HepG2 (cell line): ENCODE measurements around the gene TAT. TPM values are rescaled to one million over a fixed set of nuclear protein-coding genes. Genes with fewer than 3 reads are reported as not detected.

Experiments
- HOXA5 ChIP-seq: sonication (generic); formaldehyde crosslinking; IDR thresholded peaks from 2 replicates; pipeline ENCODE4 v1.4.0; 2020; ENCODE audit warnings: missing genetic modification reagents
- PHF20 ChIP-seq: sonication (generic); formaldehyde crosslinking; IDR thresholded peaks from 2 replicates; pipeline ENCODE4 v1.5.0; 2020; ENCODE audit warnings: mild to moderate bottlenecking, missing genetic modification reagents
- SP4 ChIP-seq: sonication (generic); formaldehyde crosslinking; IDR thresholded peaks from 2 replicates; pipeline ENCODE4 v1.8.1; 2023; ENCODE audit warnings: mild to moderate bottlenecking, missing genetic modification reagents
- ZNF501 ChIP-seq: sonication (generic); formaldehyde crosslinking; IDR thresholded peaks from 2 replicates; pipeline ENCODE4 v1.5.1; 2020; ENCODE audit warnings: mild to moderate bottlenecking, moderate library complexity, missing genetic modification reagents
- ZNF607 ChIP-seq: sonication (generic); formaldehyde crosslinking; IDR thresholded peaks from 2 replicates; pipeline ENCODE4 v1.5.1; 2020; ENCODE audit warnings: missing genetic modification reagents, mild to moderate bottlenecking, borderline replicate concordance
- ZNF746 ChIP-seq: sonication (generic); formaldehyde crosslinking; IDR thresholded peaks from 2 replicates; pipeline ENCODE4 v1.8.0; 2022; ENCODE audit warnings: mild to moderate bottlenecking, missing genetic modification reagents
- ZNF768 ChIP-seq: sonication (generic); formaldehyde crosslinking; IDR thresholded peaks from 2 replicates; pipeline ENCODE4 v1.4.0; 2020; ENCODE audit warnings: missing genetic modification reagents
- ZNF788 ChIP-seq: sonication (generic); formaldehyde crosslinking; IDR thresholded peaks from 2 replicates; pipeline ENCODE4 v1.5.0; 2020; ENCODE audit warnings: mild to moderate bottlenecking, missing genetic modification reagents, borderline replicate concordance
- polyA plus RNA-seq, 8 experiments: library from polyadenylated mRNA; depleted of rRNA in 3 of 8; stranded (reverse) in 7 of 8; unstranded in 1 of 8; fragments of >200 nt; fragmentation: Illumina TruSeq in 4 of 8; extraction: Trizol in 4 of 8; gene quantifications; 2 replicates each; pipeline versions ENCODE4 v1.2.1 to v1.2.3, GENCODE V29; 2011 to 2016; ENCODE audit warnings: low read depth in 4 of 8, missing spikeins in 1 of 8, mixed read lengths in 1 of 8; ENCODE audit not compliant: insufficient read depth in 1 of 8
- total RNA-seq, 5 experiments: library from RNA; depleted of rRNA; stranded (reverse); fragments of >200 nt; fragmentation: Illumina TruSeq; extraction: Trizol; gene quantifications; 2 replicates each; pipeline ENCODE4 v1.2.3, GENCODE V29; 2016; ENCODE audit warnings: low read depth in 1 of 5
- TF ChIP-seq, protein P1 (sequence below): sonication (generic); formaldehyde crosslinking; IDR thresholded peaks from 2 replicates; pipeline ENCODE4 v1.4.0; 2020; ENCODE audit warnings: missing genetic modification reagents
- TF ChIP-seq, protein P2 (sequence below): IDR thresholded peaks from 2 replicates; pipeline ENCODE4 v1.6.1; 2016; ENCODE audit warnings: missing compliant biosample characterization, missing genetic modification reagents, borderline replicate concordance
- TF ChIP-seq, protein P3 (sequence below), 2 experiments: sonication (generic) in 1 of 2; formaldehyde crosslinking in 1 of 2; IDR thresholded peaks; 2 replicates each; pipeline versions ENCODE4 v1.4.0 to v1.6.1; 2016 to 2020; ENCODE audit warnings: borderline replicate concordance in 1 of 2, low read depth in 1 of 2, mild to moderate bottlenecking in 1 of 2, missing genetic modification reagents in 1 of 2
- TF ChIP-seq, protein P4 (sequence below): sonication (generic); formaldehyde crosslinking; IDR thresholded peaks from 2 replicates; pipeline ENCODE4 v1.9.0; 2021; ENCODE audit warnings: missing genetic modification reagents, mild to moderate bottlenecking, borderline replicate concordance

Gene TAT
- total and polyA plus RNA-seq, 2 of the 13 experiments (the other 11 are each of a cell fraction or from before 2014, with no cell fraction given), result 1.6 to 5.8 TPM

DNA sequence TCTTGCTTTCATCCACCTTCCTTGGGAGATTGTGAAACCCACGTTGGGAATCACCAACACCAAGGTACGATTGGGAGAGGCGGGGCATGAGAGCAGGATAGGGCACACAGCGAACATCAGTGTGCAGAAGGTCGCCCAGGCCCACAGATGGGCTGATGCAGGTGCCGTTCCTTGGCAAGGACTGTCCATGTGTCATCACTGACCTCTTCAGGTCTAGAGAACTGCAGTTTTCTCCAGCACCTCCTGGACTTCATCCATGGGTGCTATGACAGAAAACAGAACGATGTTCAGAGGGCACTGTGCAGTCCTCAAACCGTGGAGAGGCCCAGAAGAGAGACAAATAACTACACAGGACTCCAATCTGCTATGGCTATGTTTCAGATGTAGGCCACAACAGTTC, 23.9 kb upstream of the TAT start (continued):
- TF ChIP-seq, protein P1, sequence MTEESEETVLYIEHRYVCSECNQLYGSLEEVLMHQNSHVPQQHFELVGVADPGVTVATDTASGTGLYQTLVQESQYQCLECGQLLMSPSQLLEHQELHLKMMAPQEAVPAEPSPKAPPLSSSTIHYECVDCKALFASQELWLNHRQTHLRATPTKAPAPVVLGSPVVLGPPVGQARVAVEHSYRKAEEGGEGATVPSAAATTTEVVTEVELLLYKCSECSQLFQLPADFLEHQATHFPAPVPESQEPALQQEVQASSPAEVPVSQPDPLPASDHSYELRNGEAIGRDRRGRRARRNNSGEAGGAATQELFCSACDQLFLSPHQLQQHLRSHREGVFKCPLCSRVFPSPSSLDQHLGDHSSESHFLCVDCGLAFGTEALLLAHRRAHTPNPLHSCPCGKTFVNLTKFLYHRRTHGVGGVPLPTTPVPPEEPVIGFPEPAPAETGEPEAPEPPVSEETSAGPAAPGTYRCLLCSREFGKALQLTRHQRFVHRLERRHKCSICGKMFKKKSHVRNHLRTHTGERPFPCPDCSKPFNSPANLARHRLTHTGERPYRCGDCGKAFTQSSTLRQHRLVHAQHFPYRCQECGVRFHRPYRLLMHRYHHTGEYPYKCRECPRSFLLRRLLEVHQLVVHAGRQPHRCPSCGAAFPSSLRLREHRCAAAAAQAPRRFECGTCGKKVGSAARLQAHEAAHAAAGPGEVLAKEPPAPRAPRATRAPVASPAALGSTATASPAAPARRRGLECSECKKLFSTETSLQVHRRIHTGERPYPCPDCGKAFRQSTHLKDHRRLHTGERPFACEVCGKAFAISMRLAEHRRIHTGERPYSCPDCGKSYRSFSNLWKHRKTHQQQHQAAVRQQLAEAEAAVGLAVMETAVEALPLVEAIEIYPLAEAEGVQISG (CRISPR knock-in tag), result peak; percentile 49; the same call in 1 of the 2 replicates
- TF ChIP-seq ZNF746 (CRISPR knock-in tag) (no peak), ZNF501 (CRISPR knock-in tag) (peak; percentile 70; the same call in 1 of the 2 replicates), ZNF788 (CRISPR knock-in tag) (peak; percentile 34; the same call in 1 of the 2 replicates), ZNF768 (CRISPR knock-in tag) (0 out of 2 replicates have a peak, but pooled peaks have one; percentile 34), HOXA5 (peak; percentile 7; the same call in 1 of the 2 replicates), PHF20 (CRISPR knock-in tag) (0 out of 2 replicates have a peak, but pooled peaks have one; percentile 18), SP4 (CRISPR knock-in tag) (peak; percentile 68; the same call in 1 of the 2 replicates), ZNF607 (CRISPR knock-in tag) (0 out of 2 replicates have a peak, but pooled peaks have one; percentile 68)
- TF ChIP-seq, protein P2, sequence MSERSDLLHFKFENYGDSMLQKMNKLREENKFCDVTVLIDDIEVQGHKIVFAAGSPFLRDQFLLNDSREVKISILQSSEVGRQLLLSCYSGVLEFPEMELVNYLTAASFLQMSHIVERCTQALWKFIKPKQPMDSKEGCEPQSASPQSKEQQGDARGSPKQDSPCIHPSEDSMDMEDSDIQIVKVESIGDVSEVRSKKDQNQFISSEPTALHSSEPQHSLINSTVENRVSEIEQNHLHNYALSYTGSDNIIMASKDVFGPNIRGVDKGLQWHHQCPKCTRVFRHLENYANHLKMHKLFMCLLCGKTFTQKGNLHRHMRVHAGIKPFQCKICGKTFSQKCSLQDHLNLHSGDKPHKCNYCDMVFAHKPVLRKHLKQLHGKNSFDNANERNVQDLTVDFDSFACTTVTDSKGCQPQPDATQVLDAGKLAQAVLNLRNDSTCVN, result peak; percentile 62; the same call in 1 of the 2 replicates
- TF ChIP-seq, protein P3, sequence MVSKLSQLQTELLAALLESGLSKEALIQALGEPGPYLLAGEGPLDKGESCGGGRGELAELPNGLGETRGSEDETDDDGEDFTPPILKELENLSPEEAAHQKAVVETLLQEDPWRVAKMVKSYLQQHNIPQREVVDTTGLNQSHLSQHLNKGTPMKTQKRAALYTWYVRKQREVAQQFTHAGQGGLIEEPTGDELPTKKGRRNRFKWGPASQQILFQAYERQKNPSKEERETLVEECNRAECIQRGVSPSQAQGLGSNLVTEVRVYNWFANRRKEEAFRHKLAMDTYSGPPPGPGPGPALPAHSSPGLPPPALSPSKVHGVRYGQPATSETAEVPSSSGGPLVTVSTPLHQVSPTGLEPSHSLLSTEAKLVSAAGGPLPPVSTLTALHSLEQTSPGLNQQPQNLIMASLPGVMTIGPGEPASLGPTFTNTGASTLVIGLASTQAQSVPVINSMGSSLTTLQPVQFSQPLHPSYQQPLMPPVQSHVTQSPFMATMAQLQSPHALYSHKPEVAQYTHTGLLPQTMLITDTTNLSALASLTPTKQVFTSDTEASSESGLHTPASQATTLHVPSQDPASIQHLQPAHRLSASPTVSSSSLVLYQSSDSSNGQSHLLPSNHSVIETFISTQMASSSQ (IDR thresholded peaks at IDR 0.05; ENCODE audit: low read depth), result no peak
- TF ChIP-seq, protein P3 (CRISPR knock-in tag; IDR thresholded peaks at IDR 0.05; ENCODE audit: borderline replicate concordance), result 0 out of 2 replicates have a peak, but pooled peaks have one; percentile 27
- TF ChIP-seq, protein P4, sequence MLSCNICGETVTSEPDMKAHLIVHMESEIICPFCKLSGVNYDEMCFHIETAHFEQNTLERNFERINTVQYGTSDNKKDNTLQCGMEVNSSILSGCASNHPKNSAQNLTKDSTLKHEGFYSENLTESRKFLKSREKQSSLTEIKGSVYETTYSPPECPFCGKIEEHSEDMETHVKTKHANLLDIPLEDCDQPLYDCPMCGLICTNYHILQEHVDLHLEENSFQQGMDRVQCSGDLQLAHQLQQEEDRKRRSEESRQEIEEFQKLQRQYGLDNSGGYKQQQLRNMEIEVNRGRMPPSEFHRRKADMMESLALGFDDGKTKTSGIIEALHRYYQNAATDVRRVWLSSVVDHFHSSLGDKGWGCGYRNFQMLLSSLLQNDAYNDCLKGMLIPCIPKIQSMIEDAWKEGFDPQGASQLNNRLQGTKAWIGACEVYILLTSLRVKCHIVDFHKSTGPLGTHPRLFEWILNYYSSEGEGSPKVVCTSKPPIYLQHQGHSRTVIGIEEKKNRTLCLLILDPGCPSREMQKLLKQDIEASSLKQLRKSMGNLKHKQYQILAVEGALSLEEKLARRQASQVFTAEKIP (CRISPR knock-in tag), result no peak
- TF ChIP-seq, all 625 proteins: peak for 95
